HepG2 (cell line): ENCODE measurements around the gene RAB24. TPM values are rescaled to one million over a fixed set of nuclear protein-coding genes. Genes with fewer than 3 reads are reported as not detected.

Experiments used
- ARHGAP35 ChIP-seq: sonication (generic); formaldehyde crosslinking; IDR thresholded peaks from 2 replicates; pipeline ENCODE4 v1.9.0; 2022; ENCODE audit warnings: mild to moderate bottlenecking, inconsistent platforms, moderate library complexity, missing genetic modification reagents, borderline replicate concordance
- ATF2 ChIP-seq: sonication (generic); formaldehyde crosslinking; IDR thresholded peaks from 2 replicates; pipeline ENCODE4 v1.4.0; 2020; ENCODE audit warnings: missing genetic modification reagents
- ATF7 ChIP-seq, 2 experiments: fragments of 450-650 bp in 1 of 2; sonication (generic) in 1 of 2; formaldehyde crosslinking in 1 of 2; IDR thresholded peaks; 2 replicates each; pipeline versions ENCODE4 v1.4.0 to v1.6.1; 2016 to 2020; ENCODE audit warnings: antibody characterized with exemption in 1 of 2, mild to moderate bottlenecking in 1 of 2, missing genetic modification reagents in 1 of 2
- GATAD2A ChIP-seq: IDR thresholded peaks from 2 replicates; pipeline ENCODE4 v1.6.1; 2016
- HOXA5 ChIP-seq: sonication (generic); formaldehyde crosslinking; IDR thresholded peaks from 2 replicates; pipeline ENCODE4 v1.4.0; 2020; ENCODE audit warnings: missing genetic modification reagents
- ISL2 ChIP-seq: sonication (generic); formaldehyde crosslinking; IDR thresholded peaks from 2 replicates; pipeline ENCODE4 v1.5.0; 2020; ENCODE audit warnings: missing genetic modification reagents
- PPARG ChIP-seq: conservative IDR thresholded peaks from 2 replicates; pipeline ENCODE4 v1.6.1; 2016; ENCODE audit warnings: missing biosample characterization, missing genetic modification reagents
- REL ChIP-seq: sonication (generic); formaldehyde crosslinking; conservative IDR thresholded peaks from 2 replicates; pipeline ENCODE4 v1.8.0; 2022; ENCODE audit warnings: mild to moderate bottlenecking, missing genetic modification reagents, moderate library complexity
- REXO4 ChIP-seq: sonication (generic); formaldehyde crosslinking; IDR thresholded peaks from 2 replicates; pipeline ENCODE4 v1.8.0; 2022; ENCODE audit warnings: missing genetic modification reagents, mild to moderate bottlenecking, borderline replicate concordance
- SAP130 ChIP-seq: IDR thresholded peaks from 2 replicates; pipeline ENCODE4 v1.6.1; 2016; ENCODE audit warnings: low read depth
- ZNF879 ChIP-seq: sonication (generic); formaldehyde crosslinking; IDR thresholded peaks from 2 replicates; pipeline ENCODE4 v1.8.1; 2023; ENCODE audit warnings: missing genetic modification reagents
- ZSCAN25 ChIP-seq: sonication (generic); formaldehyde crosslinking; IDR thresholded peaks from 2 replicates; pipeline ENCODE4 v1.8.0; 2022; ENCODE audit warnings: mild to moderate bottlenecking, missing genetic modification reagents
- ZXDC ChIP-seq: sonication (generic); formaldehyde crosslinking; IDR thresholded peaks from 2 replicates; pipeline ENCODE4 v1.5.0; 2020; ENCODE audit warnings: mild to moderate bottlenecking, missing genetic modification reagents
- polyA plus RNA-seq, 8 experiments: library from polyadenylated mRNA; depleted of rRNA in 3 of 8; stranded (reverse) in 7 of 8; unstranded in 1 of 8; fragments of >200 nt; fragmentation: Illumina TruSeq in 4 of 8; extraction: Trizol in 4 of 8; gene quantifications; 2 replicates each; pipeline versions ENCODE4 v1.2.1 to v1.2.3, GENCODE V29; 2011 to 2016; ENCODE audit warnings: low read depth in 4 of 8, missing spikeins in 1 of 8, mixed read lengths in 1 of 8; ENCODE audit not compliant: insufficient read depth in 1 of 8
- total RNA-seq, 5 experiments: library from RNA; depleted of rRNA; stranded (reverse); fragments of >200 nt; fragmentation: Illumina TruSeq; extraction: Trizol; gene quantifications; 2 replicates each; pipeline ENCODE4 v1.2.3, GENCODE V29; 2016; ENCODE audit warnings: low read depth in 1 of 5

Gene RAB24
- total and polyA plus RNA-seq, 2 of the 13 experiments (the other 11 are each of a cell fraction or from before 2014, with no cell fraction given), result 22.9 to 63.7 TPM

- no peak for TF ChIP-seq ATF7 (IDR thresholded peaks at IDR 0.05)
- no peak for TF ChIP-seq ATF7 (CRISPR knock-in tag; IDR thresholded peaks at IDR 0.05)
- peak; percentile 55; the same call in 1 of the 2 replicates for TF ChIP-seq REL (CRISPR knock-in tag)
- TF ChIP-seq HOXA5 (CRISPR knock-in tag), result no peak
- TF ChIP-seq ARHGAP35 (CRISPR knock-in tag), result peak; percentile 84; the same call in 1 of the 2 replicates
- peak; percentile 37 for TF ChIP-seq ZSCAN25 (CRISPR knock-in tag)
- TF ChIP-seq ISL2 (CRISPR knock-in tag), result peak; percentile 75
- no peak for TF ChIP-seq REXO4 (CRISPR knock-in tag)
- no peak for TF ChIP-seq ATF2 (CRISPR knock-in tag)
- TF ChIP-seq GATAD2A (CRISPR knock-in tag), result peak; percentile 36; the same call in 1 of the 2 replicates
- no peak for TF ChIP-seq ZNF879 (CRISPR knock-in tag)
- peak; percentile 87 for TF ChIP-seq SAP130 (CRISPR knock-in tag)
- TF ChIP-seq ZXDC (CRISPR knock-in tag), result no peak
- no peak for TF ChIP-seq PPARG
These were observed at the start of gene RAB24, which contains the start of gene PRELID1 (continued) for GRCh38 chr5:177303121-177303924.
